DMS153 treated with DMSO at 0.1 percent for 48 hours (cell line): ENCODE data around the gene SERPINE1.

ENCODE experiments used
- DNase-seq: peaks from one replicate; lab custom pipeline; 2025; ENCODE audit not compliant: unreplicated experiment; lab: John Stamatoyannopoulos, UW

The SERPINE1 gene

DNA sequence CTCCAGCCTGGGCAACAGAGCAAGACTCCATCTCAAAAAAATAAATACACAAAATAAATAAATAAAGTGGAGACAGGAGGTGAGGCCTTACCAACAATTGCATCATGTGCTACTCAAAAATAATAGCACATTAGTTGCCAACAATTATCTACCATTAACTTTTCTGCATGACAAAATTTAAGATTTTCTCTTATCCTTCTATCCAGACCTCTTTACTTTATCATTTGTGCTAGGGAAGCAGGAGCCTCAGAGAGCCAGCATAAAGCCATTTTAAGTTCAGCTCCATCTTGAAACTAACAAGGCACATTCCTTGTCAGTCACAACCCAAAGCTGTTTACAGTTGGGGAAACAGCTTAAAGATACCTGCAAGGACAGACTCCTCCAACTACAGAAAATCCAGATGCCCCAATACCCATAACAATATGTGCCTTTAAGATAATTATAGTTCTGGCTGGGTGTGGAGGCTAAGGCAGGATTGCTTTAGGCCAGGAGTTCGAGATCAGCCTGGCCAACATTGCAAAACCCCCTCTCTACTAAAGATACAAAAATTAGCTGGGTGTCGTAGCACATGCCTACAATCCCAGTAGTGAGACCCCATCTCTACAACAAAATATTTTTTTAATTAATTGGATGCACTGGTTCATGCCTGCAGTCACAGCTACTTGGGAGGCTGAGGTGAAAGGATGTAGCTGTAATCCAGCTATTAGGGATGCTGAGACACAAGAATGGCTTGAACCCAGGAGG, 25.2 kb downstream of the SERPINE1 start:
- DNase-seq: no peak

DNA sequence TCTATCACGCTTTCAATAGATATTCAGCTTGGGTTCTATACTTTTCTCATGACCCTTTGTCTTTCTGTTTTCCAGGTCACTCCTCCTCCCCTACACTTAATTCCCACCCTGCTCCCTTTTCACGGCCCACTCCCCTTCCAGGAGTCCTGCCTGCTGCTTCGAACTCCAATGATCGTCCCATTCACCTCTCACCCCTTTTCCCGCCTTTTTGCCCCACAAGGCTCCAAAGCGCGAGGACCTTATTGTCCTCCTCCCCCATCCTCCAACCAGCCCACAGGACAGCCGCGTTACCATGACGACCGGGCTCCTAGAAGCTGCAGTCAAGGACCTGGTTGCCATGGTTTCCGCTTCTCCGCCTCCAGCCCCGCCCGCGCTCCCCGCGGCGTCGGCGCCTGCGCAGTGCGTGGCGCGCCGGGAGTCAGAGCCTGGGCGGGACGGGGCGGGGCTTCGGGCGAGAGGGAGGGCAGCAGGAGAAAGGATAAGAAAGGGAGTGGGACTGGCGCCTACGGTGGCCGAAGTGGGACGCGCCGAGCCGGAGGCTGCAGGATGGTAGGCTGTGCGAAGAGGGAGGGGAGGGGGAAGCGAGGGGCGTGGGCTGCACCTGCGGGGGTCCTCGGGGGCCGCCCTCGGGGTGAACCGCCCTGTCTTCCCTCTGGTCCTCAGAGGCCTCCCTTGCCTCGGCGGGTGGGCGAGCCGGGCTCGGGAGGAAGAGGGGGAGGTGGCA, 27.2 kb downstream of the SERPINE1 start, which contains the start of gene AP1S1:
Gene AP1S1, plus strand, starts transcription at position 508 of the 724 bp plus-strand sequence. Its CDS starts 39 bp downstream, at position 547.
- peak; percentile 96 for DNase-seq

DNA sequence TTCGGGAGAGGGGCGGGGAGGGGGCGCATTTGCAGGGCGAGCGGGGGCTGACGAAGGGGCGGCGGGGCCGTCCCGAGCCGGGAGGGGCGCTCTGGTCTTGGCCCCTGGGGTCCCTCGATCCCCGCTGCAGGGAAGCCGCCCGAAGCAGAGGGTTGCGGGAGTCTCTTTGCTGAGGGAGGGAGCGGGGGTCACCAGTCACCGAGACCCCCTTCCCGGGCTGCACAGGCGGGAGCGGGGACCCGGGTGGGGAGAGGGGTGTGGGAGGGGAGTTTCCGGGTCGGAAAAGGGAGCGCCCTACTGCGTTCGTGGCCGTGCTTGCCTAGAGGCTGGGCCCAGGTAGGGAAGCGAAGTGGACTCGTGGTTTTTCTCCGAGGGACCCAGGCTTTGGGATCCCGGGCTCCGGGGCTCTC, 27.8 kb downstream of the SERPINE1 start:
- no peak for DNase-seq

DNA sequence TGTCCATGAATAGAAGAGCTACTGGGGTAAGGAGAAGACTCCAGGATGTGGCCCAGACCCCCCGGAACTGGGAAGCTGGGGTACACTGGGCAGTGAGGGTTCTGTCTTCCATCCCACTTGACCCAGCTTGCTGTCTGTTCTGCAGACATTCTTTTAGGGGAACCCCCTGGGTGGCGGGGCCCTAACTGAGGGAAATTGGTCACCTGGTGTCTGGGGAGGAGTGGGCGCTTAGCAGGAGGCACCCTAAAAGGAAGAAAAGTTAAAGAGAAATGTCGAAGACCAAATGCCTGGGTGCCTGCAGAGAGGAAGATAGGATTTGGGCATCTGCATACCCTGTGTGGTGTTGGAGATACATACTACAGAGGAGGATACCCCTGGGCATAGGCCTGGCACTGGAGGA, 28.4 kb downstream of the SERPINE1 start:
- no peak for DNase-seq

DNA sequence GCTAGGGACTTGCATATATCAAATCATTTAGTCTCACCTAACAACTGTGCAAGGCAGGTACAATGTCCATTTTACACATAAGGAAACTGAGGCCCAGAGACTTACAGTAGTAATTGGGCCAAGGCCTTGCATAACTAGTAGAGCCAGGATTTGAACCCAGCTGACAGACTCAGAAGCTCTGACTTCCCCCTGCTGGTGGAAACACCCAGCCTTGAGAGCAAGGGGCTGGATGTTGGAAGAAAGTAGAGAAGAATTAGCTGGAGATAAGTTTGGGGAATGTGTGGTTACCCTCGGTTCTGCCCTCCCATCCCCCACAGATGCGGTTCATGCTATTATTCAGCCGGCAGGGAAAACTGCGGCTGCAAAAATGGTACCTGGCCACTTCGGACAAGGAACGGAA, 29.4 kb downstream of the SERPINE1 start:
- no peak for DNase-seq

DNA sequence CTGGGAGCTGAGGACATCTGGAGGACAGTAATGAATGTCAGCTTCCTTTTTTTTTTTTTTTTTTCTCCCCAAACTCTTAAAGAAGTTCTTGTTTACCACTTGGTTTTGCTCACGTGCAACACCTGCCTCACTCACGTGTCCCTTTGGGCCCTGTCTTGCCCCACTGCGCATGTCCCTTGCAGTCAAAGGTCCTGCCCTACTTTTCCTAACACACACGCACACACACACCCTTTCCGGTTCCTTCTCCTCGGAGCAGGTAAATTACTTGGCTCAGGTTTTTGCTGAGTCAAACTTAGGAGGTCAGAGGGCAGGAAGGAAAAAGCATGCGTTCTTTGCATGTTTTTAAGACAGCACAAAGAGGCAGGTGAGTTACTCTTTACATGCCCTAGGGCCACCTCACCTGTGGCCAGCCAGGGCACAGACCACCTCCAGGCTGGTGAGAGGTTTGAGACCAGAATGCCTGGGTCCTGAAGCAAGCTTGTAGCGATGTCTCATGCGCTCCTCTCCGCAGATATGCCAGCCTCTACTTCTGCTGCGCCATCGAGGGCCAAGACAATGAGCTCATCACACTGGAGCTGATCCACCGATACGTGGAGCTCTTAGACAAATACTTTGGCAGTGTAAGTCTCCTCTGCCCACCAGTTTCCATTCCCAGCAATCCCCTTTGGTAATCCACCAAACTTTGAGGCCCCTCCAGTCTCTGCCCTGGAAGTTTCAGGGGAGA, 30.1 kb downstream of the SERPINE1 start:
- no peak for DNase-seq

DNA sequence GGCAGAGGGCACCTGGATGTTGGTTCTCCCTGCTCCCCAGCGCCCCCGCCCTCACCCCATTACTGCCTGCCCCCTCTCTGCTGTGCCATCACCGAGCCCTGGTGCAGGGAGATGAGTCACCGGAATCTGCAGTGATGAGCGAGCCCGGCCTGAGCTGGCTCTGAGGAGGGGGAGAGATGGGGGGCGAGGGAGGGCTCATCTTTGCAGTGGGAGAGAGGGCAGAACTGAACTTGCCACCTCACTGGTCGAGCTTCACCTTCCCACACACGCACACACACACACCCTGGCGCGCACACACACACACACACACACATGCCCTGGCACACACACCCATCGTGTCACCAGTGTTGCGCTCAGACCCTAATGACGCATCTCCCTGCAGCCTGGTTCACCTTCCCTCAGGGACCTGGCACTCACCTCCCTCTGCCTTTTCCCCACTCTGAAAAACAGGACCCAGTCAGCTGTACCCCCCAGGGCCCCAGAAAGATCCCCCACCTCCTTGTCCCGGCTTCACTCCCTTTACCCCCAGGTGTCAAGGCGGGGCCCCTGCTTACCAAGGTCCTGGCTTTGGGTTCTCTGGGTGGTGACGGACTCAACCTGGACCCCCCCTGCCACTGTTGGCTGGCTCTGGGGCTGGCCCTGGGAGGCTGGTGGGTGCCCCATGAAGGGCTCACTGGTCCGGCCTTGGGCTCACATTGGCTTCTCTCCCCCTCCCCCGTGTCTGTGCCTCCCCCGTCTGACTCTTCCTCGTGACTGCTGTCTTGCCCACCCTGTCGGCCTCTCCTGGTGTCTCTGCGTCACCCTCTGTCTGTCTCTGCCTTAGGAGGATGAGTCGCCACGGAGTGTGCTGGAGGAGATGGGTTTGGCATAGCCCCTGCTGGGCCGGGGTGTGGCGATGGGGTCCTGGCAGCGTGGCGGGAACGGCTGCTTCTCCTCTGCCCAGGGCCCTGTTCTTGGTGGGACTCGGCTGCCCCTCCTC, 33.1 kb downstream of the SERPINE1 start:
- no peak for DNase-seq

DNA sequence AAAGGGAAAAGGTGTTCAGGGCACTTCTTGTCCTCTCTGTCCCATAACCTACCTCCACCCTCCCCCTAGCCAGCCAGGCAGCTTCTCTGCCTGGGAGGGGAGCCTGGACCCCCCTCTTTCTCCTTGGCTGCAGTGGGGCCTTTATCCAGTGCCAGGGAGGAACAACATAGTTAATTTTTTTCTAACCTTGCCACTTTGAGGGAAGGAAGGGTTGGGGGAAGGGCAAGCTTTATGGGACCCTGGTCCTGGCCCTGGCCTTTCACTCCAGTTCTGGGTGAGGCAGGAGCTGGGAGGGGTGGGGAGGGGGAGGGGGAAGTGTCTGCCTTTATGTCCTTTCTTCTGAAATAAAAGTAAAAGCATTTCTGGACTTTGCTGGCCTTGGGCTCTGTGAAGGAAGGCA, 34.0 kb downstream of the SERPINE1 start:
- DNase-seq: no peak

DNA sequence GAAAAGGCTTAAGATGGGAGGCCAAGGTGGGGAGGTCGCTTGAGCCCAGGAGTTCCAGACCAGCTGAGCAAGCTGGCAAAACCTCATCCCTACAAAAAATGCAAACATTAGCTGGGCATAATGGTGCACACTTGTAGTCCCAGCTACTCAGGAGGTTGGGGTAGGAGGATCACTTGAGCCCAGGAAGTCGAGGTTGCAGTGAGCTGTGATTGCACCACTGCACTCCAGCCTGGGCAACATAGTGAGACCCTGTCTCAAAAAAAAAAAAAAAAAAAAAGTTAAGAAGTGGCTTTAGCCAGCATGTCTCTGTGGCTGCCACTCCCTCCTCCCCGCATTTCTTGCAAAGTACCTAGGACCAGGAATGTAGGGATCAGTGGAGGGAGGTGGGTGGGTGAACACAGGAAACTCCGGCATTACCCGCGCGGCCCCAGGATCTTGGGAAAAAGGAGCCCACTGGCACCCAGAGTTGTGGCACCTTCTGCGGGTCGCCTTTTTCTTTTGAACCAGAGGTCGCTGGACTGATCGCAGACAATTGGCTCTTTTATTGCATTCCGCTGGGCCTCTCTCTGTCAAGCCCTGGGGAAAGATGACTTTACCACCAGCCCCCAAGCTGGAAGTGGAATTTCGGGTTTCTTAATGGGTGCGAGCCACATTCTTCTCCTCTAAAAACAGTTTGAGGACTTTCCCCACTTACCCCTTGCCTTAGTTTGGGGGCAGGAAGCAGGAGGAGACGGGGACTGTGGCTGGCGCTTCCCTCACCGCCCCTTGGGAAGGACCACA, 35.0 kb downstream of the SERPINE1 start:
- no peak for DNase-seq

DNA sequence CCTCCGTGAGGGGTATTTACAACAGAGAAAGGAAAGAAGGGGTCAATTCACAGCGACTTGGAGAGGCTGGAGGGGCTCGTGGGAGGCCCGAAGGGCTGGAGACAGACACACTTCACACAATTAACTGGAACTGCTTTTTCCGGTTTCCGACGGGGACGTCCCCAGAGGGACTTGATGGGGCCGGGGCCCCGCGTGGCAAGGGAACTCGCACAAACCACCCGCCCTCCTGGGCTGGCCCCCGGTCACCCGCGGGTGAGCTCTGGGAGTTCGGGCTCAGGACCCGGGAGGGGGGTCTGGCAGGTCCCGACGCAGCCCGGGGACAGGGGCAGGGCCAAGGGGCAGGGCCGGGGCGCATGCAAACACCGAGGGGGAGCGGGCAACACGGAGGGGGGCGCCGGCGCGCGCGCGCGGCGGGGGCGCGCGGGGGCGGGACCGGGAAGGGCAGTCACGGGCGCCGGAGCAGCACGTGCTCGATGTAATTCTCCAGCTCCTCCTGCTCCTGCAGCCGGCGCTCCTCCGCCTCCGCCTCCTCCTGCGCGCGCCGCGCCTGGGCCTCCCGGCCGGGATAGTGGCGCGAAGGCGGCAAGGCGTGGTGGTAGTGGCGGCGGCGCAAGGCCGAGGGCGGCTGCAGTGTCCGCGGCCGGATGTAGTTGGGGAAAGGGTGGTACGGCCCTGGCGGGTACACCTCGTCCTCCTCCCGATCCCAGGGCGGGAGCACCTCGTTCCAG, 35.8 kb downstream of the SERPINE1 start:
- no peak for DNase-seq

DNA sequence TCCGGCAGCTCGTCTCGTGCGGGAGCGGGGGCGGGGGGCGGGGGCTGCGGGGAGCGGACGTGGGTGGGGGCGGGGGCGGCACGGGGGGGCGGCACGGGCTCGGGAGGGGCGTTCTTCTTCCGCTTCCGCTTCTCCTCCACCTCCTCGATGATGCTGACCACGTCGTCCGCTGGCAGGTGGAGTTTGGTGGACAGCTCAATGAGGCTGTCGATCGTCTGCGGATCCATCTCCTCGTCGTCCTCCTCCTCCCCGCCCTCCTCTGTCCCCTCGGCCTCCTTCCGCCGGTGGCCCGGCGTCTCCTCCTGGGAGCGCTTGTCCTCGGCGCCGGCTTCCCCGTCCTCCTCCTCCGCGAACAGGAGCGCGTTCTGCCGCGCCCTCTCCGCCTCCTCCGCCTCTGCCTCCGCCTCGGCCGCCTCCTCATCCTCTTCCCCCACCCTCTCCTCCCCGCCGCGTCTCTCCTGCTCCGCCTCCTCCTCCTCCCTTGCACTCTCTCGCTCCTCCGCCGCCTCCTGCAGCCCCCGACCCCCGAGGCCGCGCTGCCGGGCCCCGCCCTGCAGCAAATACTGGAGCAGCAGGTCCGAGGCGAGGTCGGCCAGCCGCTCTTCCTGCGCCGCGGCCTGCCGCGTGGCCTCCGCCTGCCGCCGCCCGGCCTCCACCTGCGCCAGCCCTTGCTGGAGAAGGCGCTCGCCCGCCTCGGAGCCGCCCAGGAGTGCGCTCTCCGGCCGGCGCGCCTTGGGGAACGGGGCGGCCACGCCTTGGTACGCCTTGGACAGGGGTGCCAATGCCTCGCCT, 36.6 kb downstream of the SERPINE1 start:
- DNase-seq: peak; percentile 58

DNA sequence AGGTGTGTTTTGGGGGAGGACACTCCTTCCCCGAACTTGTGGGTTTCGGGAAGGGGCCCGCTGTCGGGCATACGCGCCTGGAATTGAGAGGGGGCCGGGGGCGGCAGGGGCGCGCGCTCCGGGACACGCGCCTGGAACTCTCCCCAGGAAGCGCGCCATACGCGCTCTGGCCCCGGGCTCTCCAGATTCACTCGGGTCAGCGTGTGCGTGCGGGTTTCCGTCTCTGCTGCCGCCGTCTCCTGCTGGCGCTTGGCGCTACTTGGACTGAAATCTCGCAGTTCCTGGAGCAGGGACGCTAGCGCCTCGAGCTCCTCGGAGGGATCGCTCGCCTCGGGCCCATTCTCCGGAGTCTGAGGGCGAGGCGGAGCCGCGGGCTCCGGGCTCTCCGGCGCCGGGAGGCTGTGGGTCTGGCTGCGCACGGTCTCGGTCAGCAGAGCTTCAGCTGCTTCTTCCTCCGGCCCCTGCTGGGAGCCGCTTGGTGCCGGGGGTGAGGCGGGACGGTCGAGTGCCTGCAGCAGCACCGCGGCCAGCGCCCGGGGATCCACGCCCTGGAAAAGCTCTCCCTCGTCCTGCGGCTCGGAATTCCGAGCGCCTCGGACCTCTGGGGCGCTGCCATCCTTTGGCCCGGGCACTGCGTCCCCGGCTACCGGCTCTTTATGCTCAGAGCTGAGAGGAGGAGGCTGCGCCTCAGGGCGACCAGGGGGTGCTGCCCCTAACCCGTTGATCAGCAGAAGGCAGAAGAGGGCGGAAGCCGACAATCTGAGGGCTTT, 37.4 kb downstream of the SERPINE1 start:
- no peak for DNase-seq

DNA sequence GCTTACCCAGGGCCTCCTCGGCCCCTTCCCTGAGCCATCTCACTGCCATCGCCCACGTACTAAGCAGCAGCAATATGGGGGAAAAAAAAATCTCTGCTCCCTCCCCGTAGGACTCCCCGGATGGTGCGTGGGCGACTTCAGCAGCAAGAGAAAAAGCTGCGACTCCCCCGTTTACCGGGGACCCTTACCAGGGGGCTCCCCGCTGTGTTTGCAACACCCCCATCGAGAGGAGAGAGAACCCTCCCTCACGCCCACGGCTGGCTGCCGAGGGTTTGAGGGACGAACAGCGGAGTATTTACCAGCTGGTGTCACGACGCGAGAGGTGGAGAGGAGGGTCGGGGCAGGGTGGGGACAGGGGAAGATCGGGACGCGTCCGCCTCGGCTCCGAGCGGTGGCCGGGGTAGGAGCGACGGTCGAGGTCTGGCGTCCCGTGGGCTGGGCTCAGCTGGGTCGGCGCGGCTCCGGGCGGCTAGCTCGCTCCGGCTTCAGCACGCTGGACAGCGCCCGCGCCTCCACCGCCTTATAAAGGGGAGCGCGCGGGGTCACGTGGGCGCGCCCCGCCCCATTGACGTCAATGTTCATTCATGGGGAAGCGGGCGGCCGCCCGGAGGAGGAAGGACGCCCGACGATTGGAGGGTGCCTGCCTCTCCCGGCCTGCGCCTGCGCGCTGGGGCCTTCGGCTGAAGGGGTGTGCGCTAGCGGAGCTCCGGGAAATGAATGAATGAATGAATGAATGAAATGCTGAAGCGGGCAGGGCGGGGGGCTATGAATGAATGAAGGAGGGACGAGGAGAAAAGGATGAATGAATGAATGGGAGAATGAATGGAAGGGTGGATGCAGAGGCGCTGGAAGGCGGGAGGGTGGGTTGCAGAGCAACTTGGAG, 38.4 kb downstream of the SERPINE1 start, which contains the start of gene VGF:
Gene VGF, minus strand, starts transcription at position 495 of the 883 bp plus-strand sequence. CDS start 726 bp downstream, outside the sequence.
- DNase-seq: peak; percentile 92

DNA sequence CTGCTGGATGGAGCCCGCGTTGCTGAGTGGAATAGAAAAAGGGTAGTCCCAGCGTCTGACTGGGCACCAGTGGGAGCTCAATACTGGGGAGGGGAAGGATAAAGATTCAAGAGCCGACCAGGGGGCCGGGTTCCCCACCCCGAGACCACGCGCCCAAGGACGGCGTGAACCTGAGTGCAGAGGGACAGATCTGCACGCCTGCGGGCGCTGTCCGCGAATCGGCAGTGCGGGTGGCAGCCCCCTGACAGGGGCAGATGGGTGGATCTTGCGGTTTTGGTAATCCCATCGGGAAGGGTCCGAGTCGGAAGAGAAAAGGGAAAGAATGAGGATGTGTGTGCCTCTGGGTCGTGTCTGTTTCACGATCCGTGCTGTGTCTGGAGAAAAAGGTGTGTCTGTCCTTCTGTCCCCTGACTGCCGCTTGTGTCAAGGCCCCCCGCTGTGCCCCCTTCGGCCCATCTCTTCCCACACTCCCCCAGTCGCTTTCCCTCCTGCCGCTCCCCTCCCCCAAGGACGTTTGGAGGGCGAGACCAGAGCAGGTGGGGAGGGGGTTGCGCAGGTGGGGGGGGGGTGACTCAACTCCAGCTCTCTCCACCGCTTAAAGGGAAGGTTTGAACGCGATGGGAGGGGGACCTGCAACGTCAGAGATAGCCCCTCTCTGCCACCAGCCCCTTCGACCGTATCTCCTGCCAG, 39.2 kb downstream of the SERPINE1 start:
- DNase-seq: no peak

DNA sequence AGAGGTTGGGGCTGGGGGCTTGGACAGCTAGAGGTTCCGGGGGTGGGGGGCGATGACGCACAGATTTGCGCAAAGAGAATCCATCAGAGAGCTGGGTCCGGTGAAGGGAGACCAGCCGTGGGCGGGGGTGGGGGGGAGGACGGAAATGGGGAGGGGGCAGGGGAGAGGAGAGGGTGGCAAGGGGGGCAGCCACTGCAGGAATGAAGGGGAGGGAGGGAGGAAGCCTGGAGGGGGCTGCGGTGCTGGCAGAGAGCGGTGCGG, 39.7 kb downstream of the SERPINE1 start:
- no peak for DNase-seq
